Stimulated activated CD4-positive, alpha-beta T cell treated with anti-CD3 and anti-CD28 coated beads, Interleukin-1b, Interleukin-23, amount 100 ng/mL, for 48 hours (primary cell): ENCODE data around the gene UGT1A5.

ENCODE experiments used
- DNase-seq: peaks from one replicate; pipeline ENCODE4 v3.0.0-alpha.2; 2020

The UGT1A5 gene

DNA sequence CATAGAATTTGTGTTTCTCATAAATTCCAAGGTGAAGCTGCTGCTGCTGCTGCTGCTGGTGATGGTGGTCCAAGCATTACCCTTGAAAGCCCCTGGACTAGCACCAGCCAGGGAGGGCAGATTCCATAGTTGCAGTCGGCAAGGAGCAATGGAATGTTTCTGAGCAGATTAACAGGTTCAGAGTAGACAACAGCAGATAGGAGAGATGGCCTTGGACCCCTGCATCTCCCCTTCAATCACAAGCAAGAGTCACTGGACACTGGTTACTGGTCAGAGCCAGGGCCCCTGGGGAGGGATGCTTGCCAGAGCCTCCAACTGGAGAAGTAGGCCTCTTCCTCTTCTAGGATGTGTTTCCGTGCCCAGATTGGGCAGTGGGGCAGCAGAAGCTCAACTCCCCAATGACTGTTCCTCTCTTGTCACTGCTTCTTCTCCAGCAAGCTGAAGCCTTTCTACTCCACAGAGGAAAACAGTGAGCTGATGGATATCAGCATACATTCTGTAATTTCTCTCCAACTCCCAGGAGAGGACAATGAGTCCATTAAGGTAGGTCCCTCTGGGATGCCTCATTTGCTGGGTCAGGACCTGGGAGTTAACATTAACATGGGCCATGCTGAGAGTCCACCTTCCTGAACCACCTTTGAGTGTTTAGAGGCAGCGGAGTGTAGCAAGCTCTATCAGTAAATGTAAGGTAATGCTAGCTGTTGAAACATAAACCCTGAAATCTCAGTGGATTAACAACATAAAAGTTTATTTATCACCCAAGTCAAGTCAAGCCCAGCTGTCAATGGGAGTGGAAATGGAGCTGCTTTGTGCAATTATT, 100.7 kb downstream of the UGT1A5 start:
- DNase-seq: no peak

DNA sequence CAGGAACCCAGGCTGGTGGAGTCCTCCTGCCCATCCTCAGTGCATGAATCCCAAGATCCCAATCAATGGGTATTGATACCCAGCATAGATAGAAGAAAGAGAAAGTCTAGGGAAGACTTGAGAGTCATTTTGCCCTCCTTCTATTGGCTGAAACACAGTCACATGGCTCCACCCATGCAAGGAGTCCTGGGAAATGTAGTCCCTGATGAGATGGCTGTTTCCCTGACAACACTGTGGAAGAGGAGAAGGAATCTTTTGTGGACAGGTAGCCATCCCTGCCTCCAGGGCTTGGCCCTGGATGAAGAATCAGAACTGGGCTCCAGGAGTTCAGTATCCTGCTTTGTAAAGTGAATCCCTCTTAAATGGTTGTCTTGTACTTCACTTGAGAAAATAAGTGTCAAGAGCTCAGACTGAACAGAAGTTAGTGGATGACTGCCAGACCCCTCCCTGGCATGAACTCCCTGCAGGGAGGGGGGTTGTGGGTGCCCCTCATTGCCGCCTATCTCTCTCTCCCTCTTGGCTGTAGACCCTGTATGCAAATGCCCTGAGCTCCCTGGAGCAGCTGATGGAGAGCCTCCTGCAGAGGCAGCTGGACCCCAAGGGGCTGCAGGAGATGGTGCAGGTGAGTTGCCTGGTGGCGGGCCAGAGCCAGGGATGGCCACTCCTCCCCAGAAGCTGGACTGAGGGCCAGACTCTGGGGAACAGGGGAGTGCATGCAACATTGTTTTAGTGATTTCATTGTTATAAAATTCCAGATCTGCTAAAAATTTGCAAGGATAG, 101.5 kb downstream of the UGT1A5 start:
- DNase-seq: no peak

DNA sequence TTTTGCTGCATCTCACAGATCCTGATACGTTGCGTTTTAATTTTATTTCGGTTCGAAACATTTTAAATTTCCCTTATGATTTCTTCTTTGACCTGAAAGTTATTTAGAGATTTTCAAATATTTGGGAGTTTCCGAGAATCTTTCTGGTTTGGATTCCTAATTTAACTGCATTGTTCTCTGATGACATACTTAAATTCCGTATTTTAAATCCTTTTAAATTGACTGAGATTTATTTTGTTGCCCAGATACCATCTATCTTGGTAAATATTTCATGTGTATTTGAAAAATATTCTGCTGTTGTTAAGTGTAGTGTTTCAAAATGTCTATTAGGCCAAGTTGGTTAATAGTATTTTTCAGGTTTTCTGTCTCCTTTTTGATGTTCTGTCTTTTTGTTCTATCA, 103.2 kb downstream of the UGT1A5 start:
- no peak for DNase-seq

- no peak for DNase-seq
Observed at GRCh38 chr2:233816334-233816733, 103.6 kb downstream of the UGT1A5 start.

GRCh38 chr2:233816771-233817170, 104.1 kb downstream of the UGT1A5 start:
- DNase-seq: no peak

DNA sequence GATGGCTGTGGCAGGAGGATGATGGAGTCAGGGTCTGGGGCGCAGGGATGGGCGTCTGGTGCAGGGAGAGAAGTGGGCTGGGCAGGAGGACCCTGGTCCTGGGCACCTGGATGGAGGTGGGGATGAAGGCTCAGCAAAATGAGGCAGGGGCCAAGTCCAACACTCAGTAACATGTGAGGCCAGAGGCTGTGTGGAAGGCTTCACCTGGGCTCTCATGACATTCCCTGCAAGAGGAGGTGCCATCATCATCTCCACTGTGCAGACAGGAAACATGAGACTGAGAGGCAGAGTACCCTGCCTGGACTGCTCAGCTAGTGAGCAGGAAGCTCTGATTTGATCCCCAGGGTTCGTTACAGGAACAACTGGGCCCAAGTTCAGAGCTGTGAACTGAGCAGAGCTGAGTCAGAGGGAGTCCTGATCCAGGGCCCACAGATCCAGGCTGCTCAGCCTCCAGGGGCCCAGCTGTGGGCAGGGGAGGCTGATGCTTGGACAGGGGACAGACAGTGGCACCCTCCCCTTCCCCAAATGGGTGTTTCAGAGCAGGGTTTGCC, 104.7 kb downstream of the UGT1A5 start:
- no peak for DNase-seq

DNA sequence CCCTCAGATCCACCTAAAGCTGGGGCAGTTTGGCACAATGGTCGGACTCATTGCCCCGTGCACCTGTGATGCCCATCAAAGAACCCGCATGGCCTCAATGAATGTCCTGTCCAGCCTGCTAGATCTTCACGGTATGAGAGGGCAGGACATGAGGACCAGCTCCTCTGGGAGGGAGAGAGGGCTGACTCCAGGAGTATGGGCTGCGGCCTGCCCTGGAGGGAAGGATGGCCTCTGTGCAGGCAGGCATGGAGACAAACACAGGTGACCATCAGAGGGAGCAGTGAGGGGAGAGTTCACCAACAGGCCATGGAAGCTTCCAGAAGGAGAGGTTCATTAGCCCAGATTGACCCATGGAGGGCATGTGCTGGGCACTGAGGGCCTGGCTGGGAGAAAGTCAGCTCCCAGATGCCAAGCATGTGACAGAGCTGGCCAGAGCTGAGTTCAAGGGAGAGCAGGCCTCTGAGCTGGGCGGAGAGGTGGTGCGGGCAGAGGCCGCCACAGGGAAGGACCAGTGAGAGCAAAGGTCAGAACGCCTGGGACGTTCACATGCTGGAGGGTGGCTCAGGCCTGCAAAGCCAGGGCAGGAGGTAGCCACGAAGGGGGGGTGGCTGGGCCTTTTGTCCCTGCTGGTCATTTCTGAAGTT, 105.4 kb downstream of the UGT1A5 start:
- no peak for DNase-seq

DNA sequence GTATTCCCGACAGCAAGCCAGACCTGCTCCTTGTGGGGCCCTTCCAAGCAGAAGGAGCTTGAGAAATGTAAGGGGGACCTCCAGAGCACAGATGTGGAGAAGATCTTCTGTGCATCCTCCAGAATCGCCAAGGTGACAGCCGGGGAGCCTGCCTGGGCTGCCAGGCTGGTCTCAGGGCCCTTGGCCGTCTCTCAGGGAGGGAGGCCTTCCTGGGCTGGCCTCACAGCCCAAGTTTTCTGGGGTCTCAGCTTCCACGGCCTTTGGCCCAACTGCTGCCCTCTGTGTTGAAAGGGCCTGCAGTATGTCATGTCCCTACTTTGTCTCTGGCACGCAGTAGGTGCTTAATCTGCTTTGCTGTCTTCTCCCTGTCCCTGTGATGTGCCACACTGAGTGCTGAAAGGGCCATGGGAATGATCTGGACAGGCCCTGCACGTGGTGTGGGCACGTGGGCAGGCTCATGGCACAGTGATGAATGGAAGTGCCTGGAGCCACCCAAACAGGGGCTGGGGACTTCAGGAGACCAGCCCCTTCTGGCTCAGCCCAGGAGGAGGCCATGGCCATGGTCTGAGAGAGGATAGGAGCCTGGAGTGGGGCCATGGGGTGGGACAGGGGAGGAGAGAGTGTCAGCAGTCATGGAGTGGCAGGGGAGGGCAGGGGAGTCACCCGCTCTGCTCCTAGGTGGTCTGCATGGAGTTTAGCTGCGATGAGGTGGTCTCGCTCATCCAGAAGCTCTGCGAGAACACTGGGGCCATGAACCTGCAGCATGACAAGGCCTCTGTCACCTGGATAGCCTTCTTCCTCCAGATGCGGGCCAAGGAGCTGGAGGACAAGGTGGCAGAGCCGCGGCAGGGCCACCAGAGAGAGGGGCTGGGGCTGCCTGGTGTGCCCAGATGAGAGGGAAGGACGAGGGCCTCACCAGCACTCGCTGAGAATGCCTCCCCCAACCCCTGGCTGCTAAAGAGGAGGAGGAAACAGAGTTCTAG, 106.2 kb downstream of the UGT1A5 start:
- DNase-seq: no peak

GRCh38 chr2:233819884-233820773, 107.4 kb downstream of the UGT1A5 start:
- DNase-seq: no peak

- no peak for DNase-seq
Observed at GRCh38 chr2:233820774-233821105, 108.0 kb downstream of the UGT1A5 start.

GRCh38 chr2:233821196-233821595, 108.5 kb downstream of the UGT1A5 start:
- no peak for DNase-seq

DNA sequence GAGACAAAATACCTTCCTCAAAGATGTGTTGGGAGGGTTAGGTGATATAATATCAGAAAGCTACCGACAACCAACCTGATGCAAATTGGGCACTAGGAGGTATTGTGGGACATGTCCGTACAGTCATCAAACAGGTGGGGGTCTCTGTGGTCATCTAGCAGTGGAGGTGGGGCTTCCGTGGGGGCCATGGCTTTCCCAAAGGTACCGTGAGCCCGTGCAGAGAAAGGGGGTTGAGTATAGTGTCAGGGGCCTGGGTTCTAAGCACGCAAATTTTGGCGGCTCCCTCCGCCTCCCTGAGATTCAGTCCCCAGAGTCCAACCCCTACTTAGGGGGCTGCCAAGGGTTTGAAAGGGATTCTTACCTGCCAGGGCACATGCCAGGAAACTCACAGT, 109.0 kb downstream of the UGT1A5 start:
- no peak for DNase-seq

GRCh38 chr2:233822101-233822771, 109.5 kb downstream of the UGT1A5 start:
- no peak for DNase-seq
